Measurements from ENCODE around the gene NMNAT2.

GRCh38 chr1:183228347-183229220 lies 189.6 kb downstream of the NMNAT2 start:
- TF ChIP-seq EZH2 (IDR thresholded peaks at IDR 0.05; ENCODE audit: insufficient read depth, poor library complexity, severe bottlenecking) (no peak), EZH2phosphoT487 (IDR thresholded peaks at IDR 0.05; ENCODE audit: insufficient read depth, low read depth) (no peak)

Data from GM23248 (cell line).